Fibroblast of pulmonary artery (primary cell): ENCODE measurements around the gene CENPB.

Experiments
- DNase-seq: peaks from one replicate; pipeline ENCODE4 v3.0.0-alpha.2; 2010; ENCODE audit warnings: low read depth
- H3K4me3 ChIP-seq: replicated peaks from 2 replicates; pipeline ENCODE4 v1.5.1; 2011; ENCODE audit warnings: low read depth, mild to moderate bottlenecking, control low read depth, low read length, moderate library complexity
- TF ChIP-seq, protein P1 (sequence below): IDR thresholded peaks from 2 replicates; pipeline ENCODE4 v1.5.1; 2011; ENCODE audit warnings: mild to moderate bottlenecking, control low read depth, low read length, inconsistent platforms; ENCODE audit errors: missing control alignments

CENPB gene

DNA sequence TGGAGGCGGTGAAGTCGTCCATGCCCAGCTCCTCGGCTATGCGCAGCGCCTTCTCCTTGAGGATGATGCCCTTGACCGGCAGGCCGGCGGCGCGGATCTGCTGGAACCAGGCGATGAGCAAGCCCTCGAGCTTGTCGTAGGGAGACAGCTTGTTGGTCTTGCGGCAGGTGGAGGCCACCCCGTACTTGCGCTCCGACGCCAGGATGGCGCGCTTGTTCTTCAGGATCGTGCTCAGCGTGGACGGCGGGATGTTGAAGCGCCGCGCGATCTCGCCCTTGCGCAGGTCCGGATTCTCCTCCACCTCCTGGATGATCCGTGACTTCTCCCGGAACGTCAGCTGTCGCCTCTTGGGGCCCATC is 435 bp downstream of the CENPB start:
- peak overlapping the region; percentile 69 for H3K4me3 ChIP-seq
- TF ChIP-seq, protein P1, sequence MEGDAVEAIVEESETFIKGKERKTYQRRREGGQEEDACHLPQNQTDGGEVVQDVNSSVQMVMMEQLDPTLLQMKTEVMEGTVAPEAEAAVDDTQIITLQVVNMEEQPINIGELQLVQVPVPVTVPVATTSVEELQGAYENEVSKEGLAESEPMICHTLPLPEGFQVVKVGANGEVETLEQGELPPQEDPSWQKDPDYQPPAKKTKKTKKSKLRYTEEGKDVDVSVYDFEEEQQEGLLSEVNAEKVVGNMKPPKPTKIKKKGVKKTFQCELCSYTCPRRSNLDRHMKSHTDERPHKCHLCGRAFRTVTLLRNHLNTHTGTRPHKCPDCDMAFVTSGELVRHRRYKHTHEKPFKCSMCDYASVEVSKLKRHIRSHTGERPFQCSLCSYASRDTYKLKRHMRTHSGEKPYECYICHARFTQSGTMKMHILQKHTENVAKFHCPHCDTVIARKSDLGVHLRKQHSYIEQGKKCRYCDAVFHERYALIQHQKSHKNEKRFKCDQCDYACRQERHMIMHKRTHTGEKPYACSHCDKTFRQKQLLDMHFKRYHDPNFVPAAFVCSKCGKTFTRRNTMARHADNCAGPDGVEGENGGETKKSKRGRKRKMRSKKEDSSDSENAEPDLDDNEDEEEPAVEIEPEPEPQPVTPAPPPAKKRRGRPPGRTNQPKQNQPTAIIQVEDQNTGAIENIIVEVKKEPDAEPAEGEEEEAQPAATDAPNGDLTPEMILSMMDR = no peak
- peak; percentile 70 for DNase-seq

DNA sequence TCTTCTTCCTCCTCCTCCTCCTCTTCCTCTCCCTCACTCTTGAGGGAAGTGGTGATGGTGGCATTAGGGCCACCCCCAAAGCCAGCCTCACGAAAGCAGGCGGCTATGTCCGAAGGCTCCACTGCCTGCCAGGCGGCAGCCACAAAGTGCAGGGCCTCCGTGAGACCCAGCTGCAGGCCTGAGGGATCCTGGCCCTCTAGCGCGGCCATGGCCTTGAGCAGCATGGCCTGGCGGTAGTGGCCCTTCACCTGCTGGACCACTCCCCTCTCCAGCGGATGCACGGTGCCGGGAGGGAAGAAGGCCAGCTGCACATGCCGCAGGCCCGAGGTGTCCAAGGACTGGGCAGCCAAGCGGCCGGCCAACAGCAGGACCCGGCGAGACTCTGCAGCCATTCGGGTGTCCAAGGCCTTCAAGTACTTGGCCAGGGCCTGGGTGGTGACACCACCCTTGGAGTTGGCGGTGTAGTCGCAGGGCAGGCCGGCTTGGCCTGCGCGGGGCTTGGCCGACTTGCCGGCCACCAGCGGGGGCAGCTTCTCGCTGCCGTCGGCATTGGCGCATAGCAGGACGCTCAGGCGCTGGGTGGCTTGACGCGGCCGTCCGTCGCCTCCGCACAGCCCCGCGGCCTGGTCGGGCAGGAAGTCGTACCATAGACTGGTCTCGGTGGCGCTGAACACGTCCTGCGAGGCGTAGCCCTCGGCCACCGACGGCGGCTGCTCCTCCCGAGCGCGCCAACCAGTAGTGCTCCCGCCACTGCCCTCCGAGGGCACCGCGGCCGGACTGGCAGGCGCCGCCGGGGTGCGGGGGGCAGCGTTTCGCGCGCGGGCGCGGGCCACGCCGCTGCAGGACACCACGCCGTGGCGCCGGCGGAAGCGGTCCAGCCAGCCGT is 1.1 kb downstream of the CENPB start:
- DNase-seq = no peak
- H3K4me3 ChIP-seq = peak overlapping the region; percentile 69
- TF ChIP-seq, protein P1 = no peak

DNA sequence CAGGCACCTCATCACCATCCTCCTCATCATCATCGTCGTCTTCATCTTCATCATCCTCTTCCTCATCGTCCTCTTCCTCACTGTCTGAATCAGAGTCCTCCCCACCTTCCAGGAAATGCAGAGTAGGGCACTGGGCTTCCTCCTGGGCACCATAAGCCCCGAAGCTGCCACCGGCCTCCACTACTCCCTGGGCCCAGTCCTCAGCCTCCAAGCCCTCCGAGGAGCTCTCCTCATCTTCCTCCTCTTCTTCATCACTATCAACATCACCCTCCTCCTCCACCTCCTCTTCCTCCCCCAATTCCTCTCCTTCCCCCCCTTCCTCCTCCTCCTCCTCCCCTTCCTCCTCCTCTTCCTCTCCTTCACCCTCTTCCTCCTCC is 1.7 kb downstream of the CENPB start:
- H3K4me3 ChIP-seq = peak overlapping the region; percentile 69
- no peak for DNase-seq
- TF ChIP-seq, protein P1 = no peak

DNA sequence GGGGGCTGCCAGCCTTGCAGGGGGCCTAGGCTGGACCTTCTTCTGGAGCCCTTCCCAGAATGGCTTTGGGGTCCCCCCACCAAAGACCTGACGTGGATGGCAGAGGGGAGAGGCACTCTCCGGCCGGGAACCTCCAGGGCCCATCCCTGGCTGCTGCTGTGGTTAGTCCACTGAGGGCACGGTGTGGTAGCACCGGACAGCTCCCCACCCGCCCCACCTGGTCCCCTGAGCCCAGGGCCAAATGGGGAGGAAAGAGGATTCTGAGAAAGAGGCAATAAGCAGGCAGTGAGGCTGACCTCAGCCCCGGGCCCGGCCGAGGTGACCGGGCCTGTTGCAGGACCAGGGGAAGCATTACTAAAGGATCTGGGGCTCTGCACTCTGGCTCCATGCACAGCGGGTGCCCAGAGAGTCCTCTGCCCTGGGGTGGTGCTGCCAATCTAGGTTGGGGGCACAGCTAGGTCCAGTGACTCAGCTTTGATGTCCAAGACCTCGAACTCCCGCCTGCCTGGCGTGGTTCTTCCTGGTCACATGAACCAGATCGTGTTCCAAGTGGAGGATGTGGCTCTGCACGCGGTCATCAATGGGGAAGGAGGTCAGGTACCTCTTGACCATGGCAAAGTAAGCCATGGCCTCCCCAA is 2.2 kb downstream of the CENPB start:
- TF ChIP-seq, protein P1 = no peak
- H3K4me3 ChIP-seq = peak overlapping the region; percentile 69
- DNase-seq = no peak

DNA sequence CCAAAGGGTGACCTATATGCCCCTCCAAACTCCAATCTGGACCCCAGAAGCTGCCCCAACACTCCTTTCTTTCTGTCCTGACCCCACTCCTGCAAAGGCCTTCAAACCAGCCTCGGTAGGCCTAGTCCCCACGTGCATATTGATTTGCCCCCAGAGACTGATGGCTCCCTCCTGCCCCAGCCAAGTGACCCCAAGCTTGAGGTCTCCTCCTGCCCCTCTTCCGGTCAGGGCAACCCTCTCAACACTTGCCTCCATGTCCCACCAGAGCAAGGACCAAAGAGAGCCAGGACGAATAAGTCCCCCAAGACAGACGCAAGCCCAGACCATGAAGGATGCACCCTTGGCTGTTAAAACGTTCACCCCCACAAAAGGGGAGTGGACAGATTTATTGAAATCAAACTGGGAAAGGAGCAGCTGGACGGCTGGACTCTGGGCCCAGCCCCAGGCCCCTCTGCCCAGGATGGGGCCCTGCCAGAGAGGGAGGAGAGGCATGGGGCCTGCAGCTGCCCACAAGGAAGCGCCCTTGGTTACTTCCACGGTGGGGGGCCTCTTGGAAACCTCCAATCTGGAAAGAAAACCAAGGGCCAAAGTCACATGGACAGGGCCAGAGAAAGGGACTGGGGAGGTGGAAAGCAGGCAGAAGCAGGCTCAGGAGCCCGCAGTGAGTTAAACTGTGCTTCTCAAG is 2.9 kb downstream of the CENPB start:
- H3K4me3 ChIP-seq = no peak overlapping the region
- no peak for DNase-seq
- TF ChIP-seq, protein P1 = no peak

DNA sequence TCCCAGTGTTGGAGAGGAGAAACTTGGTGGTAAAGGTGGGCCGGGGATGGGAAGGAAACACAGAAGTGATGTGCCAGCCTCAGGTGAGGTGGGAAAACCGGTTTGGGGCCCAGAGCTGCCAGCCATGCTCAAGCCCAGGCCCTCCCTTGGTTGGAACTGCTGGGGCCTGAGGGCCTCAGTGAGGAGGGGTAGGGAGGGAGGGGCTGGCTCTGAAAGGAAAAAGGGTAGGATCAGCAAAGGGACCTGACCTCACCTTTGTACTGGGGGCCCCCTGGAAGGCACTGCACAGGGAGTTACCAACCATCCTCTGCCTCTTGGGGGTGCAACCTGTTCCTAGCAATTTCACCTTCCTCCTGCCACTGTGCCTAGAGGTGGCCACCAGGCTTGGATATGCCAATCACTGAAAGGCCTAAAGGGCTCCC is 3.5 kb downstream of the CENPB start:
- no peak overlapping the region for H3K4me3 ChIP-seq
- TF ChIP-seq, protein P1 = no peak
- no peak for DNase-seq
